MM.1S (cell line): ENCODE data around the gene NPY4R2.
"Not testable (repeated sequence)": the region's sequence is repeated elsewhere in the genome, so short reads cannot be mapped to it uniquely, and the experiment has no call there.

Experiments
- CTCF ChIP-seq: fragments of 300-600 bp; sonication (generic); IDR thresholded peaks from 2 replicates; pipeline ENCODE4 v1.5.1; 2016; ENCODE audit warnings: antibody characterized with exemption, low read length, mixed read lengths
- EZH2 ChIP-seq: fragments of 300-600 bp; sonication (generic); optimal IDR thresholded peaks from 2 replicates; pipeline ENCODE3; 2017; ENCODE audit warnings: low read depth, mild to moderate bottlenecking, antibody characterized with exemption, low read length, mixed read lengths

- TF ChIP-seq CTCF, EZH2: not testable (repeated sequence)
Measured at GRCh38 chr10:47964280-47965063, 46.0 kb downstream of the NPY4R2 start.
